NCI-H774 (cell line): ENCODE data around the gene MOB2.
A peak's percentile ranks its signal among the peaks of the same experiment; 100 is the strongest.

Source experiments
- DNase-seq: peaks from one replicate; lab custom pipeline; 2025; lab: John Stamatoyannopoulos, UW

MOB2 gene

GRCh38 chr11:1503708-1504104 lies 17.1 kb upstream of the MOB2 start:
- no peak for DNase-seq

DNA sequence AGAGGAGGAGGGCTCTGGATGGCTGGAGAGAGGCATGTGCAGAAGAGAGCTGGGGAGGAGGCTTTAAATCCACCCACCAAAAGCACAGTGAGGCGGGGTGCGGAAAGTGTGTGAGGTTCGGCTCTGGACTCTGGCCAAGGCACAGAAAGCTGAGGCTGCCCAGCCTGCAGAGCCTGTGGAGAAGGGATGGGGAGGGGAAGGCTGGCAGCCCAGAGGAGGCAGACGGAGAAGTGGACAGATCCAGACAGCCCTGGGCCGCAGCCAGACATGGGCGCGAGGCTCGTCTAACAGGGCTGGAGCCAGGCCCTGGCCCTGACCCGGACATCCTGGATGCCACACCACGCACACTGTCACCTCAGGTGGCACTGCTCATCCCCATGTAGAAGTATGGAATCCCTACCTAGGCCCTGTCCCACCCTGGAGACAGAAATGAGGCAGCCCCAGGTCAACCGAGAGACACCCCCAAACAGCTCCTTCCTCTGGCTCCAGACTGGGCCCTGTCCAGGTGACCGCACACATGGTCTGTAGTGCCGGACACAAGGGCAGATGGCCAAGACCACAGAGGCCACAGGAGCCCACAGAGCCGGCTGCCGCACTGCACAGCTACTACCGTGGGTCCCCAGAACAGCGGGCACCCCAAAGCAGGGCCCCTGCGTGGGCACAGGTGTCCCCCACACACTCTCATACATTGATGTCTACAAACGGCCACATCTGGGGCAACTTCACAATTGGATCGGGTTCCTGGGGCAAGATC lies 16.6 kb upstream of the MOB2 start:
- DNase-seq: no peak

DNA sequence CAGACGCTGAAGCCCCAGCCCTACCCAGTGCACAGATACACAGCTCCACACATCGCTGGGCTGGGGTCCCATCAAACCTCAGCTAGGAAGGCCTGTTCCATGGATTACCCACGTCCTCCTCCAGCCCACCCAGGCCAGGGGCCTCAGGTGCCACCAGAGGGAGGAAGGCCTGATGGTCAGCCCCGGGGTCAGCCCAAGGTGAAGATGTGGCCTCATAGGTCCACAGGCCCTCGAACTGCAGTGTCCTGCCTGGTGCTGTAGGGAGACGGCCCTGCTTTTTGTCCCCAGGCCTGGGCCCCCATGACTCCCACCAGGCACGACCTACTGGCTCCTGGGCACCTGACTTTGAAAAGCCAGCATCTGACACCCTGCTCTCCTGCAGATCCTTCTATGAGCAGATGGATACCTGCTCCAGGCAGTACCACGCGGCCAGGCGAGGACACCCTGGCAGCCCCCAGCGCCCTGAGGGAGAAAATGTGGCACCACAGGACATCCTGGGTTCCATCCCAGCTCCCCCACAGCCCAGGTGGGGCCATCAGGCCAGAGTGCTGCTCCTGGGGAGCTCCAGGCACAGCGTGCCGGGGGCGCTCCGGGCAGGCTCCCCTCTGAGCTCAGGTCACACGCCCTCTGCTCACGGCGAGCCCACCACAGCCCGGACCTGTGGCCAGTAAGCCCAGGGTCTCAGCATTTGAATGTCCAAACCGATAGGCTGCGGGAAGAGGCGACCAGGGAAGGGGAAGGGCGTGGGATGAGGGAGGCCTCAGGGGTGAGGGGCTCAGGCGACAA lies 15.8 kb upstream of the MOB2 start:
- DNase-seq: no peak

GRCh38 chr11:1501421-1502167 lies 15.0 kb upstream of the MOB2 start:
- DNase-seq: no peak

DNA sequence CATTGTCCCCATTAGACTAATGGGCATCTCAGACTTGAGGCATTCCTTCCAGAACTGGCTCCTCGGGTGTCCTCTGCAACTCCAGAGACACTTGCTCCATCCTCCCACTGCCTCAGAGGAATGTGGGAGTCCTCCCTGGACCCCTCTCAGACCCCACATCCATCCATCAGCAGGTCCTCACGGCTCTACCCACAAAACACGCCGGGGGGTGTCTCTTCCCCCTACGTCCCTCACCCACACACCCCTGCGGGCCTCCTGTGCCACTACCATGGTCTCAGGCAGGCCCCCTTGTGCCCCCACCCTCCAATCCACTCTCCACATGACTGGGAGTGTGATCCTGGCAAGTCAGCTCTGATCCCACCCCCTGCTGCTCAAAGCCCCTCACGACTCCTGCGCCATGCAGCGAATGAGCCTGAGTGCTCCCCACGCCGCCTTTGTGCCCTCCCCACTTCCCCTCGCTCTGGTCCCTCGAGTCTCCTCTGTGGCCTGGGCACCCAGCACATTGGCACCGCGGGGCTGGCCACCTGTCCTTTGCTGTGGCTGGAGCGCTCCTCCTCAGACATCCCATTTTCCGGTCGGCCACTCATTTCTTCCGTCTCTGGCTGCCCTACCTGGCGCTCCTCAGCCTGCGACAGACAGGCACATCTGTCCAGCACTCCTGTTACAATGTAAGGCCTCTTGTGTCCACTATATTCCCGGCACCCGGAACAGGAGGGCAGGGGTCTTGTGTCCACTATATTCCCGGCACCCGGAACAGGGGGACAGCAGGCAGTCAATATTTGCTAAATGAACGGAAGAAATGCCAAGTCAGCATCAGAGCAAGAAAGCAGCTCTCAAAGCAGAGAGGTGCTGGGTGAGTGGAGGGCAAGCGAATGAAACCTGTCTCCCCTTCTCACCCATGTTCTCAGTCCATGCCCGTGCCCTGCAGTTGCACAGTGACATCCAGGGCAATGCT lies 14.2 kb upstream of the MOB2 start:
- no peak for DNase-seq

DNA sequence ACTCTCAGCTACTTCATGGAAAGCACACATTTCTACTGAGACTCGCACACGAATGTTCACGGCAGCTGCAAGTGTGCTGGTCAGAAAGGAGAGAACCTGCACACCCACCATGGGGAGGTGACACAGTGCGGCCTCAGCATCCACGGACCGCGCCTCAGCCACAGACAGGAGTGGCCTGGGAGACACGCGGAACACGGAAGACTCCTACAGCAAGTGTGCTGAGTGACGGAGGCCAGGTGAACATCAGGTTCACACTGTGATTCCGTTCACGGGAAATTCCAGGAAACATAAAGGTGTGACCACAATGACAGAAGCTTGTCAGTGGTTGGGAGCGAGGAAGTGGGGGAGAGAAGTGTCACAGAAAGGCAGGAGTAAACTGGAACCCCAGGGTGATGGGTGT lies 13.3 kb upstream of the MOB2 start:
- no peak for DNase-seq

DNA sequence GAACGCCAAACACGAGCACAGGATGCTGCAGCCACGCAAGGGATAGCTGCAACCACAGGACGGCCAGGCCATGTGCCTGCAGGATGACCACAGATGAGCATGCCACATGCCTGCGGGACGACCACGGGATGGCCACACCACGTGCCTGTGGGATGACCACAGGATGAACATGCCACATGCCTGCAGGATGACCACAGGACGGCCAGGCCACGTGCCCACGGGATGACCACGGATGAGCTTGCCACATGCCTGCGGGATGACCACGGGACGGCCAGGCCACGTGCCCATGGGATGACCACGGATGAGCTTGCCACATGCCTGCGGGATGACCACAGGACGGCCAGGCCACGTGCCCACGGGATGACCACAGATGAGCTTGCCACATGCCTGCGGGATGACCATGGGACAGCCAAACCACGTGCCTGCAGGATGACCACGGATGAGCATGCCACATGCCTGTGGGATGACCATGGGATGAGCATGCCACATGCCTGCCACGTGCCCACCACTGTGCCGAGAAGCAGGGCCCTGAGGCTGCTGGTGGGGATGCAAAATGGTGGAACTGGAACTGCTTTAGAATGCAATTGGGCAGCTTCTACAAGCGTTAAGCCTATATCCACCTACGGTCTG lies 12.8 kb upstream of the MOB2 start:
- no peak for DNase-seq

DNA sequence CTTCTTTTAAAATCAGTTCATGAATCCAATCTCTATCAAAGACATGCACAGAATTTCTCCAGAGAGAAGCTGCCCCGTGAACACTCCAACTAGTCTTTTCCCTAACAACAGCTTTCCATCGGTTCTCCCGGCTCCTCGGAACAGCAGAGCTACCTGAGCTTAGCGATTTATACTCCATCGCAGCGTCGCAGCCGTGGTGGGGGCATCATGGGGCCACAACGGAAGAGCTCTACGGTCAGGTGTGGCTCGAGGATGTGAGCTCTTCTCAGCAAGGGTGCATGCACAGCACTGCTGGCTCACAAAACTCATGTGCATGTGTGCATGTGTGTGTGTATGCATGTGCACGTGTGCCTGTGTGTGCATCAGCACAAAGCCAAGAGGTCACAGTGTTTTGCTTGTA lies 11.7 kb upstream of the MOB2 start:
- DNase-seq: no peak

GRCh38 chr11:1497600-1497999 lies 11.0 kb upstream of the MOB2 start:
- no peak for DNase-seq

GRCh38 chr11:1496761-1497095 lies 10.1 kb upstream of the MOB2 start:
- no peak for DNase-seq

GRCh38 chr11:1496091-1496760 lies 9.6 kb upstream of the MOB2 start:
- no peak for DNase-seq

DNA sequence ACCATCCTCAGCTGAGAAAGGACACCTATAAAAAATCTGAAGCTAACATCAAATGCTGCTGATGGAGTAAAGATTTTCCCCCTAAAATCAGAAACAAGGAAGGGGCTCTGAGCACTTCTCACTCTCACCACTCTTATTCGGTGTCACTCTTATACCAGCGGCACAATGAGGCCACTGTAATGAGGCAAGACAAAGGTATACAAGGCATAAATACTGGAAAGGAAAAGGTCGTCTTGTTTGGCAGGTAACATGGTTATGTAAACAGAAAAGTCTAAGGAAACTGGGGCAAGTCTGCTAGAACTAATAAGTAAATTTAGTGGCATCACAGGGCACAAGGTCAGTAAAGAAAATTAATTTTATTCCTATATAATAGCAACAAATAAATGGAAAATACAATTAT lies 8.1 kb upstream of the MOB2 start:
- peak; percentile 5 for DNase-seq

- no peak for DNase-seq
These were observed 7.2 kb upstream of the MOB2 start for GRCh38 chr11:1493650-1494244.

- no peak for DNase-seq
These were observed 4.8 kb upstream of the MOB2 start for GRCh38 chr11:1491379-1491778.

GRCh38 chr11:1490651-1491050 lies 4.1 kb upstream of the MOB2 start:
- DNase-seq: no peak

- no peak for DNase-seq
These were observed 2.1 kb upstream of the MOB2 start for GRCh38 chr11:1488575-1489180.

DNA sequence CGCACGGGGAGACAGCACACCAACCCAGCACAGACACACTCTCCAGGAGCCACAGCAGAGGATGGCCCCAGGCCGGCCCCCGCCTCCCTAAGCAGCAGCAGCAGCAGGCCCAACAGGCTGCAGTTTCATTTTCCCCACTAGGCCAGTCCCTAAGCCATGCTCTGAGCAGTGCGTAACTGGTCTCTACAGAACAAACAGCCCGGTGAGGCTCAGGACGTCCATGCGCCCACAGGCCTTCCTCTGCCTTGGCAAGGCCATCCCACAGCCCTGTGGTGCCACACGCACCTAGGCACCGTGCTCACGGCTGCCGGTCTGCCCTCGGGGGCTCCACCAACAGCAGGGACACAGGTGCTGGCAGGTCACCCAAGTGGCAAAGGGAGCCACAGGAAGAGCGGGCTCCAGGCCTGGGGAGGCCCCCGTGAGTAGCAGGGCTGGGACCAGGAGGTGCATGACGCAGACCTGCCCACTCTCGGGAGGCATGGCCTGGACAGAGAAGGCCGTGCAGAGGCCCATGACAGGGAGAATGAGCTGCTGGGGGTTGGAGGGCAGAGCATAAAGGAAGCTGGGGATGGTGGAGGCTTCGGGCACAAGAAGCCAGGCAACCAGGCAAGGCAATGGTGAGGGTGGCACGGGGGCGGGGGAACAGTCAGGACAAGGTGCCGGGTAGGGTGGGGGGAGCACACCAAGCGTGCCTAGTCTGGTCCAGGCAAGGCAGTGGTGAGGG lies 1.4 kb upstream of the MOB2 start:
- DNase-seq: no peak

GRCh38 chr11:1487091-1487850 lies 692 bp upstream of the MOB2 start:
- DNase-seq: no peak

DNA sequence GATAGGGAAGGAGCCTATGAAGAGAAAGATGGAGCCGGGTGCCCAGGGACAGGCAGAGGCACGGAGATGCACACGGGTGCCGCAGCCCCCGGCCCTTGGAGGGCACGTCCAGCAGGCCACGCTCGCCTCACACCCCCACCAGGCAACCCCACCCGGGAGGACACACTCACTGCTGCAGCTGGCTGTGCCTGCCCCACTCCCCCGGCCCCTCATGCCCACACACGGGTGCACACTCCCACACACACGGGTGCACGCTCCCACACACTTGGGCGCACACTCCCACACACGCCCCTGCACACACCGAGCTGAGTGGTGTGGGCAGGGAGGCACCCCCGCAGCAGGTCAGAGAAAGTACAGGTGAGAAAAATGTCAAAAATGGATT lies 1.1 kb downstream of the MOB2 start:
- DNase-seq: no peak
